Measurements from ENCODE around the gene POLE3. TPM values are rescaled to one million over a fixed set of nuclear protein-coding genes. Genes with fewer than 3 reads are reported as not detected.

POLE3 gene
- total and polyA plus RNA-seq, 2 donors (not counting 3 experiments of a cell fraction or from before 2014, with no cell fraction given), result 53.8 to 68.6 TPM

DNA sequence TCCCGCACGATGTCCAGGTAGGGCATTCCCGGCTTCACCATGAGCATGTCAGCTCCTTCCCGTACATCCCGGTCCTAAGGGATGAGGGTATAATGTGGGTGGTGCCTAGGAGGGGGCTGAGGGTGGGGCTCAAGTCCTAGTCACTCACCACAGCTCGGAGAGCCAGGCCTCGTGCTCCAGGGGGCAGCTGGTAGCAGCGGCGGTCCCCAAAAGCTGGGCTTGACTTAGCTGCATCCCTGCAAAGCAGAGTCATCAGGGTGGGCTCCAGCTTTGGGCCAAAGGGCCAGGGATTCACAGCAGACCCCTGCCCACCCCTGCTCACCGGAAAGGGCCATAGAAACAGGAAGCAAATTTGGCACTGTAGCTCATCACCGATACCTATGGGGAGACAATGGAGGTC lies 21.0 kb downstream of the POLE3 start:
- no peak overlapping the region for H3K9ac ChIP-seq (replicated peaks; ENCODE audit: extremely low read depth, insufficient read depth, low read length)
- no peak overlapping the region for H2AFZ ChIP-seq (ENCODE audit: low read depth, low read length)
- intact Hi-C loops (cut with micrococcal nuclease), result no loop called here
- no peaks in the 10 kb centered on the region for H4K20me1 ChIP-seq (replicated peaks; ENCODE audit: control insufficient read depth, extremely low read depth, insufficient read depth, low read length)
- H3K36me3 ChIP-seq (ENCODE audit: control insufficient read depth in 2 of 2, extremely low read depth in 1 of 2, insufficient read depth in 2 of 2, low read length in 2 of 2), result peaks cover 2 to 11% of the 10 kb centered on the region in 2 experiments
- no peak overlapping the region for H3K4me3 ChIP-seq (replicated peaks in 1 of 3; ENCODE audit: insufficient read depth in 1 of 3, low read depth in 1 of 3, low read length in 3 of 3)
- no peaks in the 10 kb centered on the region for H3K9me1 ChIP-seq (replicated peaks; ENCODE audit: control insufficient read depth, extremely low read depth, insufficient read depth, low read length)
- H3K27me3 ChIP-seq (ENCODE audit: control insufficient read depth in 2 of 2, insufficient read depth in 2 of 2, low read length in 2 of 2), result no peaks in the 10 kb centered on the region
- TF ChIP-seq JUN (IDR thresholded peaks at IDR 0.05; ENCODE audit: borderline replicate concordance, insufficient read depth, insufficient read length, low read depth) (no peak), POLR2A (IDR thresholded peaks at IDR 0.05; ENCODE audit: low read depth, low read length) (no peak), FOS (IDR thresholded peaks at IDR 0.05; ENCODE audit: borderline replicate concordance, insufficient read depth, low read length) (no peak), EZH2 (IDR thresholded peaks at IDR 0.05; ENCODE audit: borderline replicate concordance, low read depth, low read length, severe bottlenecking) (no peak), POLR2AphosphoS5 (IDR thresholded peaks at IDR 0.05; ENCODE audit: insufficient read depth, low read depth, low read length) (no peak), GATA2 (IDR thresholded peaks at IDR 0.05; ENCODE audit: insufficient read depth, insufficient read length, low read depth, low read length) (no peak), MYC (IDR thresholded peaks at IDR 0.05; ENCODE audit: low read depth, low read length) (no peak)
- TF ChIP-seq, protein P1, sequence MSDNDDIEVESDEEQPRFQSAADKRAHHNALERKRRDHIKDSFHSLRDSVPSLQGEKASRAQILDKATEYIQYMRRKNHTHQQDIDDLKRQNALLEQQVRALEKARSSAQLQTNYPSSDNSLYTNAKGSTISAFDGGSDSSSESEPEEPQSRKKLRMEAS (IDR thresholded peaks at IDR 0.05; ENCODE audit: insufficient read depth, insufficient read length), result no peak
- TF ChIP-seq, protein P2, sequence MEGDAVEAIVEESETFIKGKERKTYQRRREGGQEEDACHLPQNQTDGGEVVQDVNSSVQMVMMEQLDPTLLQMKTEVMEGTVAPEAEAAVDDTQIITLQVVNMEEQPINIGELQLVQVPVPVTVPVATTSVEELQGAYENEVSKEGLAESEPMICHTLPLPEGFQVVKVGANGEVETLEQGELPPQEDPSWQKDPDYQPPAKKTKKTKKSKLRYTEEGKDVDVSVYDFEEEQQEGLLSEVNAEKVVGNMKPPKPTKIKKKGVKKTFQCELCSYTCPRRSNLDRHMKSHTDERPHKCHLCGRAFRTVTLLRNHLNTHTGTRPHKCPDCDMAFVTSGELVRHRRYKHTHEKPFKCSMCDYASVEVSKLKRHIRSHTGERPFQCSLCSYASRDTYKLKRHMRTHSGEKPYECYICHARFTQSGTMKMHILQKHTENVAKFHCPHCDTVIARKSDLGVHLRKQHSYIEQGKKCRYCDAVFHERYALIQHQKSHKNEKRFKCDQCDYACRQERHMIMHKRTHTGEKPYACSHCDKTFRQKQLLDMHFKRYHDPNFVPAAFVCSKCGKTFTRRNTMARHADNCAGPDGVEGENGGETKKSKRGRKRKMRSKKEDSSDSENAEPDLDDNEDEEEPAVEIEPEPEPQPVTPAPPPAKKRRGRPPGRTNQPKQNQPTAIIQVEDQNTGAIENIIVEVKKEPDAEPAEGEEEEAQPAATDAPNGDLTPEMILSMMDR (IDR thresholded peaks at IDR 0.05; ENCODE audit: extremely low read depth in 1 of 2, insufficient read depth in 1 of 2, low read depth in 1 of 2, low read length in 2 of 2), result no peak
- H3K79me2 ChIP-seq (ENCODE audit: control insufficient read depth, insufficient read depth, low read length), result no peaks in the 10 kb centered on the region
- FAIRE-seq (no peak), DNase-seq (ENCODE audit: low read depth, low spot score) (no peak)
- ChIA-PET POLR2A (no interaction called here), CTCF (no interaction called here)
- no peak overlapping the region for H3K27ac ChIP-seq (ENCODE audit: insufficient read depth, low read depth, low read length)
- no peaks in the 10 kb centered on the region for H3K9me3 ChIP-seq (replicated peaks; ENCODE audit: control insufficient read depth, insufficient read depth, low read length)
- BruUV-seq (replicated peaks), result no TSS peak
- no peak overlapping the region for H3K4me2 ChIP-seq (ENCODE audit: insufficient read depth, low read length)
- no peaks in the 10 kb centered on the region for H3K4me1 ChIP-seq (ENCODE audit: control insufficient read depth, extremely low read depth, insufficient read depth, low read length)
- dilution Hi-C loops (cut with MboI; ENCODE audit: extremely low pct_ligation_motif_present, low sequenced_read_pairs), result no loop called here
